Sigmoid colon (tissue), 7 donors: ENCODE results near the gene ALS2CL. TPM values are rescaled to one million over a fixed set of nuclear protein-coding genes. Genes with fewer than 3 reads are reported as not detected.

ENCODE experiments used
- DNase-seq: peaks from one replicate; pipeline ENCODE4 v3.0.0-alpha.2; 2019
- H3K27ac ChIP-seq, 4 donors: fragments of 200-600 bp; sonication (generic); one replicate each; pipeline ENCODE4 v1.5.1; 2016 to 2019; ENCODE audit warnings: mild to moderate bottlenecking in 1 of 4
- H3K27me3 ChIP-seq, 3 donors: fragments of 200-600 bp; sonication (generic); one replicate each; pipeline ENCODE4 v1.5.1; 2019; ENCODE audit warnings: mild to moderate bottlenecking in 1 of 3
- H3K36me3 ChIP-seq, 4 donors: fragments of 200-600 bp; sonication (generic); one replicate each; pipeline ENCODE4 v1.5.1; 2016 to 2019
- H3K4me1 ChIP-seq, 4 donors: fragments of 200-600 bp; sonication (generic); one replicate each; pipeline ENCODE4 v1.5.1; 2017 to 2019
- H3K4me3 ChIP-seq, 4 donors: fragments of 200-600 bp; sonication (generic); one replicate each; pipeline ENCODE4 v1.5.1; 2017 to 2019; ENCODE audit warnings: mild to moderate bottlenecking in 2 of 4, moderate library complexity in 1 of 4
- H3K9me3 ChIP-seq, 4 donors: fragments of 200-600 bp in 3 of 4; sonication (generic) in 3 of 4; one replicate each; pipeline versions ENCODE4 v1.5.1 to v1.6.1; 2013 to 2019
- CTCF ChIP-seq, 4 experiments: fragments of 450-650 bp in 3 of 4; fragments of 200-600 bp in 1 of 4; IDR thresholded peaks; one replicate each; pipeline ENCODE4 v1.5.1; 2016 to 2019; ENCODE audit warnings: antibody characterized with exemption in 4 of 4, mild to moderate bottlenecking in 3 of 4, moderate library complexity in 2 of 4
- EP300 ChIP-seq, 4 donors: sonication (generic); formaldehyde crosslinking; IDR thresholded peaks; one replicate each; pipeline ENCODE4 v1.6.1; 2017; ENCODE audit warnings: antibody characterized with exemption in 4 of 4
- POLR2A ChIP-seq, 2 donors: fragments of 450-650 bp; IDR thresholded peaks; one replicate each; pipeline ENCODE4 v1.6.1; 2016; ENCODE audit warnings: antibody characterized with exemption in 2 of 2, mild to moderate bottlenecking in 2 of 2, moderate library complexity in 2 of 2
- POLR2AphosphoS5 ChIP-seq, 4 donors: sonication (generic); formaldehyde crosslinking; IDR thresholded peaks; one replicate each; pipeline ENCODE4 v1.6.1; 2017; ENCODE audit warnings: antibody characterized with exemption in 4 of 4
- WGBS, 2 donors: extraction: QIAGEN DNeasy Blood & Tissue Kit; methylation state at CpG; one replicate each; pipeline ENCODE4 v1.1.7; 2013; 5-methylcytosine and 5-hydroxymethylcytosine counted together
- intact Hi-C: fragments of 100-400 bp; cut with DNase I; formaldehyde crosslinking; loops from one replicate; pipeline ENCODE4 v1.15.1; 2023
- polyA plus RNA-seq, 3 donors: library from polyadenylated mRNA; stranded (reverse); fragments of 200-250 nt; gene quantifications; one replicate each; pipeline ENCODE4 v1.2.3, GENCODE V29; 2013
- total RNA-seq, 4 donors: library from RNA; depleted of rRNA; stranded (reverse); fragments of >200 nt; gene quantifications; one replicate each; pipeline ENCODE4 v1.1.0, GENCODE V29; 2016
- donor health status: healthy with polysubstance abuse.
- donor health status: Bipolar disorder and iron deficiency.
- donor health status: healthy.

ALS2CL gene
- total and polyA plus RNA-seq, 7 donors, result 3.9 to 35.0 (median 5.4) TPM

GRCh38 chr3:46710671-46711295 is 17.3 kb upstream of the ALS2CL start:
- intact Hi-C loops, result no loop called here

GRCh38 chr3:46710229-46710628 is 16.8 kb upstream of the ALS2CL start:
- TF ChIP-seq CTCF (IDR thresholded peaks at IDR 0.05) (no peak), POLR2A (IDR thresholded peaks at IDR 0.05) (no peak), EP300 (IDR thresholded peaks at IDR 0.05) (no peak), POLR2AphosphoS5 (IDR thresholded peaks at IDR 0.05) (no peak)
- Histone ChIP-seq H3K4me1 (no peaks in the 10 kb centered on the region), H3K27me3 (no peaks in the 10 kb centered on the region), H3K9me3 (no peaks in the 10 kb centered on the region), H3K4me3 (no peak overlapping the region), H3K36me3 (no peaks in the 10 kb centered on the region), H3K27ac (no peak overlapping the region)
- DNase-seq, result peak; percentile 32
- WGBS, 2 donors, result 83 to 89% methylated on average over 7 of the region's 7 CpGs
- intact Hi-C loops, result no loop called here

More at GRCh38 chr3:46710671-46711295, 17.3 kb upstream of the ALS2CL start:
- WGBS, 2 donors, result 96% methylated on average over 6 of the region's 6 CpGs
- peak; percentile 24 for DNase-seq
- Histone ChIP-seq H3K27ac (no peak overlapping the region), H3K4me3 (no peak overlapping the region), H3K4me1 (no peaks in the 10 kb centered on the region), H3K27me3 (no peaks in the 10 kb centered on the region), H3K9me3 (no peaks in the 10 kb centered on the region), H3K36me3 (no peaks in the 10 kb centered on the region)
- TF ChIP-seq EP300 (IDR thresholded peaks at IDR 0.05) (no peak), CTCF (IDR thresholded peaks at IDR 0.05) (no peak), POLR2A (IDR thresholded peaks at IDR 0.05) (no peak), POLR2AphosphoS5 (IDR thresholded peaks at IDR 0.05) (no peak)

GRCh38 chr3:46709721-46710120 is 16.2 kb upstream of the ALS2CL start:
- no peaks in the 10 kb centered on the region for H3K27me3 ChIP-seq
- no peaks in the 10 kb centered on the region for H3K9me3 ChIP-seq
- peak; percentile 41 for DNase-seq
- no peak overlapping the region for H3K27ac ChIP-seq
- WGBS, 2 donors, result 85 to 87% methylated on average over 6 of the region's 6 CpGs
- intact Hi-C loops, result loop anchor here (5.0 kb wide), 2 partner anchors 138 to 288 kb away; no protein-coding TSS in a partner anchor
- H3K4me3 ChIP-seq, result no peak overlapping the region
- H3K4me1 ChIP-seq, result no peaks in the 10 kb centered on the region
- TF ChIP-seq CTCF (IDR thresholded peaks at IDR 0.05), result no peak
- TF ChIP-seq EP300 (IDR thresholded peaks at IDR 0.05), result no peak
- no peak for TF ChIP-seq POLR2A (IDR thresholded peaks at IDR 0.05)
- no peak for TF ChIP-seq POLR2AphosphoS5 (IDR thresholded peaks at IDR 0.05)
- H3K36me3 ChIP-seq, result no peaks in the 10 kb centered on the region

GRCh38 chr3:46709157-46709654 is 15.7 kb upstream of the ALS2CL start:
- WGBS, 2 donors, result 93 to 95% methylated on average over 7 of the region's 7 CpGs
- Histone ChIP-seq H3K4me3 (no peak overlapping the region), H3K27ac (no peak overlapping the region), H3K9me3 (no peaks in the 10 kb centered on the region), H3K27me3 (no peaks in the 10 kb centered on the region), H3K4me1 (no peaks in the 10 kb centered on the region), H3K36me3 (no peaks in the 10 kb centered on the region)
- intact Hi-C loops, result loop anchor here (5.0 kb wide), 2 partner anchors 138 to 288 kb away; no protein-coding TSS in a partner anchor
- no peak for TF ChIP-seq POLR2A (IDR thresholded peaks at IDR 0.05)
- TF ChIP-seq EP300 (IDR thresholded peaks at IDR 0.05), result no peak
- TF ChIP-seq CTCF (IDR thresholded peaks at IDR 0.05), result no peak
- peak; percentile 45 for DNase-seq
